ENCODE results near the gene SPRY4.
"Not testable (repeated sequence)": the region's sequence is repeated elsewhere in the genome, so short reads cannot be mapped to it uniquely, and the experiment has no call there.

SPRY4 gene

GRCh38 chr5:142353071-142353472 lies 28.3 kb upstream of the SPRY4 start:
- Mint-ChIP-seq H3K27ac (no peak overlapping the region), H3K4me3 (no peak overlapping the region), H3K27me3 (peaks cover 5% of the 10 kb centered on the region), H3K9me3 (peaks cover 6% of the 10 kb centered on the region), H3K36me3 (no peaks in the 10 kb centered on the region), H3K4me1 (no peaks in the 10 kb centered on the region)
- no peak for DNase-seq (ENCODE audit: low spot score in 2 of 2)
- ATAC-seq (ENCODE audit: low read depth), result no peak

GRCh38 chr5:142350021-142350420 lies 25.2 kb upstream of the SPRY4 start:
- Mint-ChIP-seq H3K27me3 (peaks cover 9% of the 10 kb centered on the region), H3K9me3 (peaks cover 7% of the 10 kb centered on the region), H3K27ac (no peak overlapping the region), H3K4me3 (no peak overlapping the region), H3K36me3 (no peaks in the 10 kb centered on the region), H3K4me1 (no peaks in the 10 kb centered on the region)
- ATAC-seq (ENCODE audit: low read depth), result no peak
- no peak for DNase-seq (ENCODE audit: low spot score in 2 of 2)

GRCh38 chr5:142346706-142347105 lies 21.9 kb upstream of the SPRY4 start:
- H3K4me3 Mint-ChIP-seq, result no peak overlapping the region
- H3K27ac Mint-ChIP-seq, result no peak overlapping the region
- no peaks in the 10 kb centered on the region for H3K4me1 Mint-ChIP-seq

GRCh38 chr5:142344915-142345314 lies 20.1 kb upstream of the SPRY4 start:
- H3K4me3 Mint-ChIP-seq; H3K36me3 Mint-ChIP-seq; H3K4me1 Mint-ChIP-seq; H3K27ac Mint-ChIP-seq; ATAC-seq (ENCODE audit: low read depth); DNase-seq (ENCODE audit: low spot score in 2 of 2): not testable (repeated sequence)
- peaks cover 20% of the 10 kb centered on the region for H3K27me3 Mint-ChIP-seq
- H3K9me3 Mint-ChIP-seq, result peaks cover 19% of the 10 kb centered on the region

More at GRCh38 chr5:142346706-142347105, 21.9 kb upstream of the SPRY4 start:
- no peak for DNase-seq (ENCODE audit: low spot score in 2 of 2)
- H3K27me3 Mint-ChIP-seq, result peaks cover 12% of the 10 kb centered on the region
- no peak for ATAC-seq (ENCODE audit: low read depth)
- peaks cover 19% of the 10 kb centered on the region for H3K9me3 Mint-ChIP-seq
- H3K36me3 Mint-ChIP-seq, result peaks cover 8% of the 10 kb centered on the region

GRCh38 chr5:142343531-142343930 lies 18.7 kb upstream of the SPRY4 start:
- DNase-seq (ENCODE audit: low spot score in 2 of 2) (no peak), ATAC-seq (ENCODE audit: low read depth) (no peak)
- H3K4me1 Mint-ChIP-seq, result no peaks in the 10 kb centered on the region
- H3K9me3 Mint-ChIP-seq, result peaks cover 18% of the 10 kb centered on the region
- H3K27me3 Mint-ChIP-seq, result peaks cover 19% of the 10 kb centered on the region
- no peak overlapping the region for H3K27ac Mint-ChIP-seq
- H3K36me3 Mint-ChIP-seq, result peaks cover 8% of the 10 kb centered on the region
- no peak overlapping the region for H3K4me3 Mint-ChIP-seq

GRCh38 chr5:142342128-142342981 lies 17.5 kb upstream of the SPRY4 start:
- Mint-ChIP-seq H3K27ac (no peak overlapping the region), H3K4me1 (no peaks in the 10 kb centered on the region), H3K4me3 (no peak overlapping the region), H3K9me3 (peaks cover 15% of the 10 kb centered on the region), H3K27me3 (peaks cover 18% of the 10 kb centered on the region), H3K36me3 (peaks cover 8% of the 10 kb centered on the region)
- DNase-seq (ENCODE audit: low spot score in 2 of 2) (no peak), ATAC-seq (ENCODE audit: low read depth) (no peak)

GRCh38 chr5:142339781-142340180 lies 15.0 kb upstream of the SPRY4 start:
- no peak for DNase-seq (ENCODE audit: low spot score in 2 of 2)
- Mint-ChIP-seq H3K4me3 (no peak overlapping the region), H3K36me3 (peaks cover 8% of the 10 kb centered on the region), H3K4me1 (no peaks in the 10 kb centered on the region), H3K9me3 (peaks cover 13% of the 10 kb centered on the region), H3K27me3 (peaks cover 15% of the 10 kb centered on the region), H3K27ac (no peak overlapping the region)
- no peak for ATAC-seq (ENCODE audit: low read depth)

- peaks cover 7% of the 10 kb centered on the region for H3K27me3 Mint-ChIP-seq
- ATAC-seq (ENCODE audit: low read depth), result no peak
These were observed 9.7 kb upstream of the SPRY4 start for GRCh38 chr5:142334538-142334937.

GRCh38 chr5:142333749-142334148 lies 8.9 kb upstream of the SPRY4 start:
- not testable (repeated sequence) for DNase-seq (ENCODE audit: low spot score in 2 of 2); H3K9me3 Mint-ChIP-seq; H3K36me3 Mint-ChIP-seq; H3K4me3 Mint-ChIP-seq; H3K27ac Mint-ChIP-seq; ATAC-seq (ENCODE audit: low read depth); H3K4me1 Mint-ChIP-seq
- H3K27me3 Mint-ChIP-seq, result peaks cover 11% of the 10 kb centered on the region

More at GRCh38 chr5:142334538-142334937, 9.7 kb upstream of the SPRY4 start:
- DNase-seq (ENCODE audit: low spot score in 2 of 2), result no peak
- no peaks in the 10 kb centered on the region for H3K36me3 Mint-ChIP-seq
- no peak overlapping the region for H3K4me3 Mint-ChIP-seq
- no peaks in the 10 kb centered on the region for H3K4me1 Mint-ChIP-seq
- H3K27ac Mint-ChIP-seq, result no peak overlapping the region
- peaks cover 1% of the 10 kb centered on the region for H3K9me3 Mint-ChIP-seq

GRCh38 chr5:142330444-142330843 lies 5.6 kb upstream of the SPRY4 start:
- Mint-ChIP-seq H3K9me3 (no peaks in the 10 kb centered on the region), H3K4me3 (no peak overlapping the region), H3K27ac (no peak overlapping the region), H3K36me3 (no peaks in the 10 kb centered on the region), H3K4me1 (peaks cover under 1% of the 10 kb centered on the region), H3K27me3 (peaks cover 19% of the 10 kb centered on the region)
- DNase-seq (ENCODE audit: low spot score in 2 of 2) (no peak), ATAC-seq (ENCODE audit: low read depth) (no peak)

- Mint-ChIP-seq H3K9me3 (no peaks in the 10 kb centered on the region), H3K27ac (no peak overlapping the region), H3K36me3 (no peaks in the 10 kb centered on the region), H3K4me1 (peaks cover 4% of the 10 kb centered on the region), H3K4me3 (no peak overlapping the region), H3K27me3 (peaks cover 19% of the 10 kb centered on the region)
- ATAC-seq (ENCODE audit: low read depth) (no peak), DNase-seq (ENCODE audit: low spot score in 2 of 2) (no peak)
These were observed 5.2 kb upstream of the SPRY4 start for GRCh38 chr5:142330026-142330425.

- no peaks in the 10 kb centered on the region for H3K9me3 Mint-ChIP-seq
- H3K27ac Mint-ChIP-seq, result no peak overlapping the region
- peaks cover 27% of the 10 kb centered on the region for H3K27me3 Mint-ChIP-seq
- H3K36me3 Mint-ChIP-seq, result no peaks in the 10 kb centered on the region
- no peak for ATAC-seq (ENCODE audit: low read depth)
- DNase-seq (ENCODE audit: low spot score in 2 of 2), result no peak
- H3K4me1 Mint-ChIP-seq, result peaks cover 13% of the 10 kb centered on the region
- no peak overlapping the region for H3K4me3 Mint-ChIP-seq
These were observed 2.5 kb upstream of the SPRY4 start for GRCh38 chr5:142327111-142327842.

GRCh38 chr5:142326480-142326938 lies 1.7 kb upstream of the SPRY4 start:
- Mint-ChIP-seq H3K4me3 (no peak overlapping the region), H3K4me1 (peaks cover 13% of the 10 kb centered on the region), H3K36me3 (no peaks in the 10 kb centered on the region), H3K27me3 (peaks cover 27% of the 10 kb centered on the region), H3K27ac (no peak overlapping the region), H3K9me3 (no peaks in the 10 kb centered on the region)
- ATAC-seq (ENCODE audit: low read depth) (no peak), DNase-seq (ENCODE audit: low spot score in 2 of 2) (no peak)

- DNase-seq (ENCODE audit: low spot score in 2 of 2) (no peak), ATAC-seq (ENCODE audit: low read depth) (no peak)
- H3K27ac Mint-ChIP-seq, result no peak overlapping the region
- peak overlapping the region; percentile 41 for H3K4me3 Mint-ChIP-seq
- H3K4me1 Mint-ChIP-seq, result peaks cover 13% of the 10 kb centered on the region
- no peaks in the 10 kb centered on the region for H3K36me3 Mint-ChIP-seq
- H3K27me3 Mint-ChIP-seq, result peaks cover 30% of the 10 kb centered on the region
- H3K9me3 Mint-ChIP-seq, result no peaks in the 10 kb centered on the region
These were observed 1.1 kb upstream of the SPRY4 start for GRCh38 chr5:142325725-142326479.
